ENCODE data around the gene C4orf50. TPM values are rescaled to one million over a fixed set of nuclear protein-coding genes. Genes with fewer than 3 reads are reported as not detected.

The C4orf50 gene
- total RNA-seq, 1 experiment from 2014 or later: 0.17 TPM

DNA sequence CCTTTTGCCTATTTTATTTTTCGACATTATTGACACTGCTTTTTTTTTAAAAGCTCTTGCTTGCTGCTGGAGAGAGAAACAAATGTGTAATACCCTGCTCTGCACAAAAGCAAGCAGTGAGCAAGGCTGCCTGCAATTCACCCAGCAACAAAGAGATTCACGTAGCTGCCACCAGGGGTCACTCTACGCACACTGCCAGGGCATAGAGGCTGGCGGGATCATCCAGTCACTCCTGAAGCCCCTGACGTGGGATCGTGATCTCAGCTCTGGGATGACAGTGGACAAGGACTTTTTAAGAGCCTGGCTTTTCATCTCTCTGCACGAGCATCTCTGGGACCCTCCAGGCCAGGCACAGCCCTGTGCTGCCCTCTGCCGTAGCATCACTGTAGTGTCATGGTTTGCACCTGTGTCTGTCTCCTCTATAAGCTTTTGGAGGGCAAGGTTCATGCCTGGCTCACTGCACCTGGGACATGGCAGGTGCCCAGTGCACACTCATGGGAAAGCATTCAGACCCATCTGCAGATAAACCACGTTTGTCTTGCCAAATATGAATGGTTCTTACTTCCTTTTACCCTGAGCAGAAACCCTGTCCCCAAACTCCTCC is 19.8 kb downstream of the C4orf50 start:
- no peaks in the 10 kb centered on the region for H3K9me3 ChIP-seq (ENCODE audit: control insufficient read depth, low read depth, low read length)

More for the DNA sequence above, 19.8 kb downstream of the C4orf50 start:
- Histone ChIP-seq H3K14ac (ENCODE audit: insufficient read depth, low read length) (no peak overlapping the region), H2BK120ac (ENCODE audit: low read depth, low read length, poor library complexity, severe bottlenecking) (no peak overlapping the region), H3T11ph (ENCODE audit: low read length) (no peak overlapping the region), H3K4me2 (ENCODE audit: insufficient read depth, insufficient read length, low read length) (no peak overlapping the region), H3K23ac (ENCODE audit: insufficient read length, low read depth, low read length) (no peak overlapping the region), H4K5ac (ENCODE audit: insufficient read length, low read depth, low read length) (no peak overlapping the region), H2BK5ac (ENCODE audit: insufficient read length, low read length) (no peak overlapping the region), H3K4ac (ENCODE audit: low read depth, low read length) (no peak overlapping the region), H2BK15ac (ENCODE audit: low read depth, low read length) (no peak overlapping the region), H4K91ac (ENCODE audit: insufficient read length, low read depth, low read length) (no peak overlapping the region), H3K23me2 (ENCODE audit: insufficient read length, low read depth, low read length, poor library complexity, severe bottlenecking) (no peaks in the 10 kb centered on the region), H3K79me1 (ENCODE audit: insufficient read depth, low read depth, low read length, poor library complexity, severe bottlenecking) (no peaks in the 10 kb centered on the region), H3K56ac (ENCODE audit: insufficient read length, low read depth, low read length) (no peak overlapping the region), H3K4me1 (ENCODE audit: insufficient read depth, low read length) (no peaks in the 10 kb centered on the region), H2BK12ac (ENCODE audit: insufficient read length, low read depth, low read length) (no peak overlapping the region), H3K9ac (ENCODE audit: extremely low read depth, insufficient read length, low read length) (no peak overlapping the region), H3K18ac (ENCODE audit: insufficient read length, low read depth, low read length) (no peak overlapping the region), H3K79me2 (ENCODE audit: insufficient read depth, low read length) (no peaks in the 10 kb centered on the region), H3K27ac (ENCODE audit: insufficient read length, low read depth, low read length) (no peak overlapping the region), H4K20me1 (ENCODE audit: control insufficient read depth, insufficient read depth, insufficient read length) (no peaks in the 10 kb centered on the region), H4K8ac (replicated peaks; ENCODE audit: insufficient read length, low read depth, low read length) (no peak overlapping the region), H3K27me3 (ENCODE audit: insufficient read depth, low read length) (no peaks in the 10 kb centered on the region), H2BK20ac (ENCODE audit: low read depth, low read length, poor library complexity, severe bottlenecking) (no peak overlapping the region), H2AFZ (ENCODE audit: low read length) (no peak overlapping the region), H2AK5ac (ENCODE audit: insufficient read length, low read length) (no peak overlapping the region)
- Mint-ChIP-seq H3K27me3 (ENCODE audit: low read depth) (peaks cover 25% of the 10 kb centered on the region), H3K4me1 (no peaks in the 10 kb centered on the region; a peak in 2 of 4 replicates), H3K4me3 (no peak overlapping the region), H3K27ac (no peak overlapping the region), H3K9me3 (no peaks in the 10 kb centered on the region), H3K36me3 (ENCODE audit: insufficient read depth in 1 of 3, low read depth in 3 of 3) (no peaks in the 10 kb centered on the region; a peak in 1 of 7 replicates)
- peak; percentile 82 for DNase-seq
- TF ChIP-seq, protein P1, sequence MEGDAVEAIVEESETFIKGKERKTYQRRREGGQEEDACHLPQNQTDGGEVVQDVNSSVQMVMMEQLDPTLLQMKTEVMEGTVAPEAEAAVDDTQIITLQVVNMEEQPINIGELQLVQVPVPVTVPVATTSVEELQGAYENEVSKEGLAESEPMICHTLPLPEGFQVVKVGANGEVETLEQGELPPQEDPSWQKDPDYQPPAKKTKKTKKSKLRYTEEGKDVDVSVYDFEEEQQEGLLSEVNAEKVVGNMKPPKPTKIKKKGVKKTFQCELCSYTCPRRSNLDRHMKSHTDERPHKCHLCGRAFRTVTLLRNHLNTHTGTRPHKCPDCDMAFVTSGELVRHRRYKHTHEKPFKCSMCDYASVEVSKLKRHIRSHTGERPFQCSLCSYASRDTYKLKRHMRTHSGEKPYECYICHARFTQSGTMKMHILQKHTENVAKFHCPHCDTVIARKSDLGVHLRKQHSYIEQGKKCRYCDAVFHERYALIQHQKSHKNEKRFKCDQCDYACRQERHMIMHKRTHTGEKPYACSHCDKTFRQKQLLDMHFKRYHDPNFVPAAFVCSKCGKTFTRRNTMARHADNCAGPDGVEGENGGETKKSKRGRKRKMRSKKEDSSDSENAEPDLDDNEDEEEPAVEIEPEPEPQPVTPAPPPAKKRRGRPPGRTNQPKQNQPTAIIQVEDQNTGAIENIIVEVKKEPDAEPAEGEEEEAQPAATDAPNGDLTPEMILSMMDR (conservative IDR thresholded peaks at IDR 0.05): peak; percentile 99
- WGBS (ENCODE audit: extremely low coverage, insufficient read length, low lambda C conversion rate): no CpG with 5 or more reads among the region's 9 CpGs

Measured in H9 (cell line).